ENCODE data around the gene NRL. TPM values are rescaled to one million over a fixed set of nuclear protein-coding genes. Genes with fewer than 3 reads are reported as not detected.

Gene NRL
- total RNA-seq, 2 experiments from 2014 or later = 4.6 to 7.5 TPM

- no peak for DNase-seq (ENCODE audit: low spot score)
- Histone ChIP-seq H3K27ac (ENCODE audit: low read depth, low read length, poor library complexity, severe bottlenecking) (no peak overlapping the region), H2AFZ (ENCODE audit: low read length) (no peak overlapping the region), H3K4me1 (ENCODE audit: insufficient read depth, low read length, poor library complexity, severe bottlenecking) (no peaks in the 10 kb centered on the region), H3K9me3 (ENCODE audit: low read length) (no peaks in the 10 kb centered on the region), H3K9me2 (ENCODE audit: insufficient read depth, low read length) (no peaks in the 10 kb centered on the region), H3K4me2 (ENCODE audit: low read length) (no peak overlapping the region), H3K4me3 (ENCODE audit: low read depth, low read length, poor library complexity, severe bottlenecking) (no peak overlapping the region), H4K20me1 (ENCODE audit: insufficient read depth, low read length) (no peaks in the 10 kb centered on the region), H3K36me3 (ENCODE audit: insufficient read depth, low read length) (no peaks in the 10 kb centered on the region), H3K79me2 (ENCODE audit: insufficient read depth, low read depth, low read length) (no peaks in the 10 kb centered on the region)
- ChIA-PET CTCF (ENCODE audit: unreplicated experiment) (interaction anchor here (0.9 kb wide), 1 partner anchor 9 kb away, joined by 3 read pairs; no protein-coding TSS in a partner anchor), POLR2A (no interaction called here)
- BruUV-seq (replicated peaks) = no TSS peak
- no peak for TF ChIP-seq CTCF (conservative IDR thresholded peaks at IDR 0.05; ENCODE audit: low read length)
- TF ChIP-seq EZH2phosphoT487 (IDR thresholded peaks at IDR 0.05; ENCODE audit: borderline replicate concordance, low read depth, low read length) = no peak
- intact Hi-C loops (cut with micrococcal nuclease; ENCODE audit: unreplicated experiment) = no loop called here
Observed at GRCh38 chr14:24060443-24060842, 54.3 kb downstream of the NRL start.

- Histone ChIP-seq H3K4me2 (ENCODE audit: low read length) (no peak overlapping the region), H3K9me2 (ENCODE audit: insufficient read depth, low read length) (no peaks in the 10 kb centered on the region), H3K4me1 (ENCODE audit: insufficient read depth, low read length, poor library complexity, severe bottlenecking) (no peaks in the 10 kb centered on the region), H3K4me3 (ENCODE audit: low read depth, low read length, poor library complexity, severe bottlenecking) (no peak overlapping the region), H3K79me2 (ENCODE audit: insufficient read depth, low read depth, low read length) (no peaks in the 10 kb centered on the region), H3K9me3 (ENCODE audit: low read length) (no peaks in the 10 kb centered on the region), H2AFZ (ENCODE audit: low read length) (no peak overlapping the region), H3K27ac (ENCODE audit: low read depth, low read length, poor library complexity, severe bottlenecking) (no peak overlapping the region), H4K20me1 (ENCODE audit: insufficient read depth, low read length) (no peaks in the 10 kb centered on the region), H3K36me3 (ENCODE audit: insufficient read depth, low read length) (no peaks in the 10 kb centered on the region)
- ChIA-PET POLR2A (no interaction called here), CTCF (ENCODE audit: unreplicated experiment) (no interaction called here)
- no peak for DNase-seq (ENCODE audit: low spot score)
- TF ChIP-seq EZH2phosphoT487 (IDR thresholded peaks at IDR 0.05; ENCODE audit: borderline replicate concordance, low read depth, low read length) = no peak
- TF ChIP-seq CTCF (conservative IDR thresholded peaks at IDR 0.05; ENCODE audit: low read length) = no peak
- intact Hi-C loops (cut with micrococcal nuclease; ENCODE audit: unreplicated experiment) = loop anchor here (2.0 kb wide), 1 partner anchor 49 kb away; no protein-coding TSS in a partner anchor
- no TSS peak for BruUV-seq (replicated peaks)
Observed at GRCh38 chr14:24059841-24060388, 54.8 kb downstream of the NRL start.

- POLR2A ChIA-PET = interaction anchor here (0.6 kb wide), 1 partner anchor 680 kb away, joined by 4 read pairs; no protein-coding TSS in a partner anchor
- Histone ChIP-seq H2AFZ (ENCODE audit: low read length) (no peak overlapping the region), H3K4me1 (ENCODE audit: insufficient read depth, low read length, poor library complexity, severe bottlenecking) (no peaks in the 10 kb centered on the region), H3K79me2 (ENCODE audit: insufficient read depth, low read depth, low read length) (no peaks in the 10 kb centered on the region), H4K20me1 (ENCODE audit: insufficient read depth, low read length) (no peaks in the 10 kb centered on the region), H3K27ac (ENCODE audit: low read depth, low read length, poor library complexity, severe bottlenecking) (no peak overlapping the region), H3K4me2 (ENCODE audit: low read length) (no peak overlapping the region), H3K36me3 (ENCODE audit: insufficient read depth, low read length) (no peaks in the 10 kb centered on the region), H3K9me2 (ENCODE audit: insufficient read depth, low read length) (no peaks in the 10 kb centered on the region), H3K9me3 (ENCODE audit: low read length) (no peaks in the 10 kb centered on the region), H3K4me3 (ENCODE audit: low read depth, low read length, poor library complexity, severe bottlenecking) (no peak overlapping the region)
- TF ChIP-seq CTCF (conservative IDR thresholded peaks at IDR 0.05; ENCODE audit: low read length) (no peak), EZH2phosphoT487 (IDR thresholded peaks at IDR 0.05; ENCODE audit: borderline replicate concordance, low read depth, low read length) (no peak)
- BruUV-seq (replicated peaks) = no TSS peak
- intact Hi-C loops (cut with micrococcal nuclease; ENCODE audit: unreplicated experiment) = loop anchor here (1.0 to 2.0 kb wide), 2 partner anchors 31 to 50 kb away; no protein-coding TSS in a partner anchor
- no peak for DNase-seq (ENCODE audit: low spot score)
- CTCF ChIA-PET (ENCODE audit: unreplicated experiment) = interaction anchor here (1.6 kb wide), 1 partner anchor 31 kb away, joined by 8 read pairs; no protein-coding TSS in a partner anchor
Observed at GRCh38 chr14:24058951-24059475, 55.7 kb downstream of the NRL start.
